Stimulated activated CD4-positive, alpha-beta T cell treated with anti-CD3 and anti-CD28 coated beads, Interleukin-4, amount 100 ng/mL, for 48 hours (primary cell): ENCODE results near the gene UBALD1.

Experiments used
- DNase-seq, 2 donors: peaks; one replicate each; pipeline ENCODE4 v3.0.0-alpha.2; 2020; ENCODE audit warnings: low read depth in 2 of 2

Gene UBALD1

GRCh38 chr16:4646773-4647643 is 32.3 kb upstream of the UBALD1 start:
- no peak for DNase-seq

DNA sequence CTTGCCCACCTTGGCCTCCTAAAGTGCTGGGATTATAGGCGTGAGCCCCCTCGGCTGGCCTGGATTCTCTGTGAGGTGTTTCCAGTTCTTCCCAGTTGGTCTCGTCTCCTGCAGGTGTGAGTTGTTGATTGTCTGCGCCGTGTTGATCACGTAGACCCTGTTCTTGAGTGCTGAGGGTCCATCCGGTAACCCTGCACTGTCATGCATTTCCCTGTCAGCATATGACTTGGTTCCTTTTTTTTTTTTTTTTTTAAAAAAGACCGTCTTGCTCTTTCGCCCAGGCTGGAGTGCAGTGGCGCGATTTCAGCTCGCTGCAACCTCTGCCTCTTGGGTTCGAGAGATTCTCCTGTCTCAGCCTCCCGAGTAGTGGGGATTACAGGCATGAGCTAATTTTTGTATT is 27.2 kb upstream of the UBALD1 start:
- no peak for DNase-seq

GRCh38 chr16:4641306-4641687 is 26.6 kb upstream of the UBALD1 start:
- DNase-seq: no peak

GRCh38 chr16:4640572-4641305 is 26.1 kb upstream of the UBALD1 start:
- no peak for DNase-seq

- no peak for DNase-seq
These were observed 25.3 kb upstream of the UBALD1 start for GRCh38 chr16:4639899-4640509.

GRCh38 chr16:4637501-4638166 is 22.9 kb upstream of the UBALD1 start:
- no peak for DNase-seq

DNA sequence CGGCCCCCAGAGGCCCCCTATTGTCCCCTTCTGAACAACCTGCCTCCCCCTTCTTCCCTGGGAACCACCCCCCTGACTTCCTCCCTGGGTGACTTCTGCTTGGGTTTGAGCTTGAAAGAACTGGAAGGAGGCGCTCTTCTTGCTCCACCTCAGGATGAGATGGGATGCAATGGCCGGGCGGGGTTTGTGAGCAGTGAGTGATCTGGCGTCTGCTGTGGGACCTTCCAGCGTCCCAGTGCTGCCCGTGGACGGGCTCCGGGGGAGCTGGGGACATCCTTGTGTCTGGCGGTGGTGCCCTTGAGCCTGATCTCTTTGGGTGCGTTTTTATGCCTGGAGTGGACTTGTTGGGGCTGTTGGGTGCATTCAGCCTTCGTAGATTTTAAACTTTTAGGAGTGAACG is 21.5 kb upstream of the UBALD1 start:
- DNase-seq: no peak

- DNase-seq: no peak
These were observed 20.1 kb upstream of the UBALD1 start for GRCh38 chr16:4634768-4635167.

GRCh38 chr16:4633910-4634635 is 19.4 kb upstream of the UBALD1 start:
- no peak for DNase-seq

GRCh38 chr16:4631444-4631843 is 16.8 kb upstream of the UBALD1 start:
- DNase-seq: no peak

GRCh38 chr16:4628283-4628682 is 13.6 kb upstream of the UBALD1 start:
- no peak for DNase-seq

DNA sequence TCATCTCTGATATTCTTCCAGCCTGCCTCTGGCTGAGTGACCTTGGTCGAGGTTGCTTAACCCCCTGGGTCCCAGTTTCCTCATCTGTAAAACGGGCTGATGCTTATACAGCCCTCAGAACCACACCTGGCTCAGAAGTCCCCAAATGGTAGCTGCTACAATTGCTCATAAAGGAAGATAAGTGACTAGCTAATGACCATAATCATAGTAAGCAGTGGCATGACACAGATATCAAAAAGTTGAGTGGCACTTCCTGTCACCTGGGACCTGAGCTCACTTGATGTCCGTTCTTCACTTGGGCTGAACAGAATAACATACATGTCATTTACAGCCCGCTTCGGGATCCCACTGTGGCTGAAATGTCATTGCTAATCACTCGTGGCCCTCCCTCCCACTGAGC is 11.7 kb upstream of the UBALD1 start:
- no peak for DNase-seq

DNA sequence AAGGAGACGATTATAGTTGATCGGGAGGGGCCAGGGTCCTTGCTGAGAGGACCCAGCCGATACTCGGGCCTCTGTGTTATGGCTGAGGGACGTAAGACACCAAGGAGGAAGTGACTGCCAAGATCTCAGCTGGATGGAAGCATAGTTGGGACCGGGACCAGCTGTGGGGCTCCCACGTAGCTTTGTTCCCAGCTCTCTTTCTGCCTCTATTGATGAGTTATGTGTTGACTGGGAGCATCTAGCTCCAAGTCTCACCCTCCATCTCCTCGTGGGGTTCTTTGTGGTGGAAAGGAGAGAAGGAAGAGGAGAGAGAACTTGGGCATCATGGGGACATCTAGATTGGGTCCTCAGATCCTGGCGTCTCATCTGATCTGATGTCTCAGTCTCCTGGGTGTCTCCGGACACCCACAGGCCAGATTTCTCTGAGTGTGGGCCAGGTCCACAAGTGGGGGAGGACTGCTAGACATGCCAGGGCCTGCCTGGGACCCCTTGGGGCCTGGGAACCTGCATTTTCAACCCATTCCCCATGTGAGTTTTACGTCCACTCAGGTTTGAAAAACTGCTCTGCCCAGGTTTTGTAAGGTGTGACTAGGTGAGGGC is 11.0 kb upstream of the UBALD1 start:
- DNase-seq: no peak

DNA sequence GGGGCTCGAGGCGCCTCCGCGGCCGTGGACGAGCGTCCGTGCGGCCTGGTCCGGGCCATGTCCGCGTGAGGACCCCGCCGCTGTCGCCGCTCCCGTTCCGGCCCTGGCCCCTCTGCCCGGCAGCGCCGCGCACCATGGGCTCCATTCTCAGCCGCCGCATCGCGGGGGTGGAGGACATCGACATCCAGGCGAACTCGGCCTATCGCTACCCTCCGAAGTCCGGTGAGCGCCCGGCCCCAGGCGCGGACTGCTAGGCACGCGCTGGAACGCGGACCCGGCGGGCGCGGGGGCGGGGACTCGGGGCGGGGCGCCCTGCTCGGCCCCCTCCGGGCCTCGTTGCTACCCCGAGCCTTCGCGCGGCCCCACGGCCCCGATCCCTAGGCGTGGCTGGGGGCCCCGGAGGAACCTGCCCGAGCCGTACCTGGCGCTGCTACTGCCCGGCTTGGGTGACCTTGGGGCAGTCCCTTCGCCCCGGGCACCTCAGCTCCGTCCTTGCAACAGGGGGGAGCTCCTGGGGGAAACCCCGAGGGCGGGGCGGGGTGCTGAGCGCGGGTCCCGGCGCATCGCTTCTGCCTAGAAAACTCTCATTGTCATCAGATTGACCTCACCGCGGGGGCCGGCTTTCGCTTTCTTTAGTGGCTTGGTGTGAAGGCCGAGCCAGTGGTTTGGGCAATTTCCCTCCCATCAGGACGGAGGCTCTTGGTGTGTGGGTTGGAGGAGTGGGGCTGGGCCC is 10.3 kb upstream of the UBALD1 start:
- peak; percentile 64 to 79 for DNase-seq

DNA sequence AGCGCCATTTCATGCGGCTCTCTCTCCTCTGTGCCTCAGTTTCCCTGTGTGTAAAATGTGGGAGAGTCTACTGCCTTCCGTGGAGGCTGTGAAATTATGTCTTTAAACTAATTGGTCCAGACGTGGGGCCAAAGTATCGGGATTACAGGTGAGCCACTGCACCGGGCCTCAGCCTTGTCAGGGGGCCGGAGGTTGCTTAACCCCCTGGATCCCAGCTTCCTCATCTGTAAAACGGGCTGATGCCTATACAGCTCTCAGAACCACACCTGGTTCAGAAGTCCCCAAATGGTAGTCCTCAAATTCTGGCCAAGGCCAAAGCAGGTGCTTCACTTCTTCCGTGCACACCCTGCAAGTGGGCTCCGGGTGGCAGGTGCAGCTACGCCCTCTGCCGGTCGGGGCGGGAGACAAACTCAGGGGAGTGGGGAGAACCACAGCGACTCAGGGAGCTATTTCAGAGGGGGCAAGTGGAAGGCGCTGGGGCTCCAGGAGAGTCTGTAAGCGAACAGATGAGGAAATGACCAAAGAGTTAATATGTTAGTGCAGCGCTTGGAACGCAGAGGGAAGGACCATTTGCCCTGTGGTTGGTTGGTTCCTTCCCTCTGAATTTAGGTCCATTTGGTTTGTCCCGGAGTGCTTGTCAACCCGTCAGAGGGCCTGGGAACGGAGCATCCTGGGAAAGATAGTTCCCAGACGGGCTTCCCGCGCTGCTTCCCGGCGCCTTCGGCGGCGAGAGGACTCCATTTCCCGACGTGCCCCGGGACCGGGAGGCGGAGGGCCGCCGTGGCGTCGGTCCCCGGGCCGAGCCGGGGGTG is 9.5 kb upstream of the UBALD1 start, which contains the start of gene MGRN1:
Gene MGRN1, plus strand, starts transcription at position 812 of the 812 bp plus-strand sequence. CDS start 135 bp downstream, outside the sequence.
- peak; percentile 84 to 93 for DNase-seq

GRCh38 chr16:4623593-4623992 is 8.9 kb upstream of the UBALD1 start:
- DNase-seq: no peak

DNA sequence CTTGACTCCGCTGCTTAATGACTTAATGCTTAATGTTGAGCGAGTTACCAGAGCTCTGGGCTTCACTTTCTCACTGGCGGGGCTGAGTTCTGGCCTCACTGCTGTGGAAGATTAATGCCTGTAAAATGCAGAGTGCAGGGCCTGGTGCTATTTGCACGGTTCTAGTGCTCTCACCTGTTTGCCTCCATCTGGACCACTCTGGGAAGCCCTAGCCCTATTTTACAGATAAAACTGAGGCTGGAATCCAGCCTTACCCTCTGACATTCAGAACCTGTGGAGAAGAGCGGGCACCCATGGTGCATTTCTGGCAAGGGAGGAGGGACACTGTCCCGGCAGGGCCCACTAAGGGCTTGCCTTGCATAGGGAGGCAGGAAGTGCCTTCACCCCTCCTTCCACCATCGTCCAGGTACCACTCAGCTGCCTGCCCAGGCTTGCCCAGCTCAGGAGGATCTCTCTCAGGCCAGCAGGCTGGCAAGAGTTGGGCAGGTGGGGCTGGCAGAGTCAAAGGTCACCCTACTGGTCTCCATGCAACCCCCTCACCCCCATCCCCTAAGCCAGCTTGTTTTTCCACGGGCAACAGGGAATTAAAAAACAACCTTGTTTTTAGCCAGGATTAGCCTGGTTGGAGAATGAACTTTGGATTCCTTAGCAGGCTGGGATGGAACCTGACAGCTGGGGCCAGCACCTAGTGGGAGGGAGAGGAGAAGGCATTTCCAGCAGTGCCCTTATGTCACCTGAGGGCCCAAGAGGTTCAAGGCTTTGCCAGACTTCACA is 4.1 kb upstream of the UBALD1 start:
- no peak for DNase-seq

DNA sequence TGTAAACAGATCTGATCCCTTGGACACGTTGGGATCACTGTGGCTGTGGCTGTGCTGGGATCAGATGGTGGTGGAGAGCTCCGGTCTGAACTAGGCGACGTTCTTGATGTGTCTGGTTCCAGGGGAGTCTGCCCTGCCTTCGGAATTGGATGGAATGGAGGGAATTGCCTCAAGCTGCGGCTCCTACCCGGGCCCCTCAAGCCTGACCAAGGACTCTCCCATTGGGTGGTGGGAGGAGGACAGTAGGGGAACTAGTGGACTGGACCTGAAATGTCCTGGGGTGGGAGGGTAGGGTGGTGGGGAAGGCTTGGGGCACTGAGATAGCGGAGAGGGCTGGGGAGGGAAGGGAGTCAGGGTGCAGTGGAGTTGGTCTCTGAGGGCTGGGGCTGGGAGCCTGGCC is 3.2 kb upstream of the UBALD1 start:
- DNase-seq: no peak
